HepG2 (cell line): ENCODE results near the gene PDCD1LG2. TPM values are rescaled to one million over a fixed set of nuclear protein-coding genes. Genes with fewer than 3 reads are reported as not detected.

ENCODE experiments used
- ATAC-seq: fragments of 200-7000 bp; cut with Tn5 transposase; 3 replicates; pipeline ENCODE4 v1.9.1; 2020; ENCODE audit warnings: mild to moderate bottlenecking, moderate library complexity
- BruUV-seq: library from RNA; stranded (reverse); fragments of 400-500 nt; replicated peaks from 2 replicates; lab custom pipeline; 2021; lab: Mats Ljungman, UMichigan
- CTCF ChIA-PET: fragments of 300-600 bp; formaldehyde crosslinking; extraction: SDS; loops from one replicate; lab custom pipeline; 2021; ENCODE audit warnings: low total read pairs, inconsistent platforms, low intra/inter-chr PET ratio; lab: Yijun Ruan, JAX
- POLR2A ChIA-PET: fragments of 350-600 bp; sonication (Branson Sonifier 250); formaldehyde crosslinking; loops from one replicate; lab custom pipeline; 2020; ENCODE audit warnings: antibody characterized with exemption, inconsistent platforms; lab: Yijun Ruan, JAX
- DNase-seq: peaks from one replicate; pipeline ENCODE4 v3.0.0-alpha.2; 2015; ENCODE audit warnings: low spot score
- FAIRE-seq: peaks from 3 replicates; lab custom pipeline; 2011; peaks lifted over from hg19 to GRCh38; lab: Jason Lieb, UNC
- H2AFZ ChIP-seq: one replicate; pipeline ENCODE4 v1.6.1; 2011; ENCODE audit warnings: low read length, inconsistent platforms
- H3K27ac ChIP-seq: fragments of 300-600 bp; 3 replicates; pipeline ENCODE4 v1.8.0; 2011; ENCODE audit warnings: mixed run types, mild to moderate bottlenecking, mixed read lengths, low read length, inconsistent platforms; ENCODE audit not compliant: insufficient read depth; ENCODE audit errors: extremely low read length
- H3K27me3 ChIP-seq, 2 experiments: fragments of 200-600 bp in 1 of 2; 2 replicates in 1 of 2; 3 replicates in 1 of 2; pipeline versions ENCODE4 v1.6.0 to v1.8.0; 2011; ENCODE audit warnings: low read length in 2 of 2, mild to moderate bottlenecking in 2 of 2, moderate library complexity in 2 of 2, inconsistent platforms in 1 of 2; ENCODE audit not compliant: insufficient read depth in 2 of 2, control insufficient read depth in 1 of 2
- H3K36me3 ChIP-seq, 2 experiments: fragments of 200-600 bp in 1 of 2; replicated peaks in 1 of 2; 2 replicates in 1 of 2; 3 replicates in 1 of 2; pipeline versions ENCODE4 v1.5.1 to v1.8.0; 2011; ENCODE audit warnings: low read length in 2 of 2, inconsistent platforms in 1 of 2; ENCODE audit not compliant: insufficient read depth in 2 of 2, control insufficient read depth in 1 of 2
- H3K4me1 ChIP-seq: 2 replicates; pipeline ENCODE4 v1.5.1; 2012; ENCODE audit warnings: low read length, inconsistent platforms; ENCODE audit not compliant: insufficient read depth
- H3K4me2 ChIP-seq: 2 replicates; pipeline ENCODE4 v1.6.0; 2011; ENCODE audit warnings: low read depth, low read length, inconsistent platforms
- H3K4me3 ChIP-seq, 3 experiments: fragments of 200-600 bp in 1 of 3; sonication (generic), shearing (Covaris generic) in 1 of 3; replicated peaks in 1 of 3; 2 replicates each; pipeline ENCODE4 v1.5.1; 2011 to 2016; ENCODE audit warnings: low read length in 3 of 3, inconsistent platforms in 2 of 3, low read depth in 2 of 3, mild to moderate bottlenecking in 2 of 3, control low read depth in 1 of 3, mixed read lengths in 1 of 3; ENCODE audit not compliant: insufficient read depth in 1 of 3
- H3K79me2 ChIP-seq: one replicate; pipeline ENCODE4 v1.6.1; 2011; ENCODE audit warnings: low read length, inconsistent platforms; ENCODE audit not compliant: insufficient read depth
- H3K9ac ChIP-seq: 2 replicates; pipeline ENCODE4 v1.6.0; 2011; ENCODE audit warnings: mild to moderate bottlenecking, low read depth, low read length, inconsistent platforms; ENCODE audit not compliant: insufficient read depth
- H3K9me3 ChIP-seq: 2 replicates; pipeline ENCODE4 v1.5.1; 2012; ENCODE audit warnings: mild to moderate bottlenecking, low read length
- H4K20me1 ChIP-seq: 2 replicates; pipeline ENCODE4 v1.6.0; 2011; ENCODE audit warnings: inconsistent platforms, mild to moderate bottlenecking, low read length, moderate library complexity; ENCODE audit not compliant: insufficient read depth
- CCDC6 ChIP-seq: sonication (generic); formaldehyde crosslinking; IDR thresholded peaks from 2 replicates; pipeline ENCODE4 v1.8.1; 2022; ENCODE audit warnings: mild to moderate bottlenecking, missing genetic modification reagents, moderate library complexity
- CEBPB ChIP-seq: IDR thresholded peaks from 2 replicates; pipeline ENCODE4 v1.6.1; 2011; ENCODE audit warnings: low read depth, low read length, improper control_type of control experiment, borderline replicate concordance
- DMAP1 ChIP-seq: IDR thresholded peaks from 2 replicates; pipeline ENCODE4 v1.6.1; 2016
- HOXD1 ChIP-seq: sonication (generic); formaldehyde crosslinking; IDR thresholded peaks from 2 replicates; pipeline ENCODE4 v1.5.0; 2020; ENCODE audit warnings: missing genetic modification reagents
- NPAS2 ChIP-seq: sonication (generic); formaldehyde crosslinking; IDR thresholded peaks from 2 replicates; pipeline ENCODE4 v1.8.0; 2022; ENCODE audit warnings: mild to moderate bottlenecking, missing genetic modification reagents, borderline replicate concordance
- PHF5A ChIP-seq: IDR thresholded peaks from one replicate; pipeline ENCODE4 v1.6.1; 2018; ENCODE audit warnings: low read depth, missing genetic modification reagents; ENCODE audit not compliant: unreplicated experiment
- PRMT3 ChIP-seq: sonication (generic); formaldehyde crosslinking; IDR thresholded peaks from 2 replicates; pipeline ENCODE4 v1.8.1; 2022; ENCODE audit warnings: low read depth, mild to moderate bottlenecking, moderate library complexity, missing genetic modification reagents, borderline replicate concordance
- PRPF4 ChIP-seq: fragments of 200-400 bp; formaldehyde crosslinking; IDR thresholded peaks from 2 replicates; pipeline ENCODE4 v1.6.1; 2016; ENCODE audit warnings: low read length, low read depth; ENCODE audit not compliant: poor library complexity, severe bottlenecking
- SOX13 ChIP-seq, 3 experiments: fragments of 450-650 bp in 1 of 3; sonication (generic) in 1 of 3; formaldehyde crosslinking in 1 of 3; IDR thresholded peaks in 2 of 3; conservative IDR thresholded peaks in 1 of 3; 2 replicates each; pipeline versions ENCODE4 v1.5.0 to v1.6.1; 2016 to 2020; ENCODE audit warnings: antibody characterized with exemption in 1 of 3, mild to moderate bottlenecking in 1 of 3, missing compliant biosample characterization in 1 of 3, missing genetic modification reagents in 1 of 3, moderate library complexity in 1 of 3
- SOX6 ChIP-seq, 2 experiments: fragments of 450-650 bp in 1 of 2; sonication (generic) in 1 of 2; formaldehyde crosslinking in 1 of 2; IDR thresholded peaks; 2 replicates each; pipeline versions ENCODE4 v1.4.0 to v1.6.1; 2017 to 2020; ENCODE audit warnings: antibody characterized with exemption in 1 of 2, mild to moderate bottlenecking in 1 of 2, missing genetic modification reagents in 1 of 2
- ZBTB7A ChIP-seq: sonication (generic); formaldehyde crosslinking; IDR thresholded peaks from 2 replicates; pipeline ENCODE4 v1.8.0; 2022; ENCODE audit warnings: mild to moderate bottlenecking, missing genetic modification reagents
- ZFP36 ChIP-seq: fragments of 150-350 bp; IDR thresholded peaks from 2 replicates; pipeline ENCODE4 v1.6.1; 2018; ENCODE audit warnings: borderline replicate concordance, low read length, low read depth; ENCODE audit not compliant: partially characterized antibody
- ZNF225 ChIP-seq: sonication (generic); formaldehyde crosslinking; IDR thresholded peaks from 2 replicates; pipeline ENCODE4 v1.4.0; 2020; ENCODE audit warnings: mild to moderate bottlenecking, missing genetic modification reagents
- ZNF883 ChIP-seq: sonication (generic); formaldehyde crosslinking; IDR thresholded peaks from 2 replicates; pipeline ENCODE4 v1.5.1; 2020; ENCODE audit warnings: mild to moderate bottlenecking, missing genetic modification reagents; ENCODE audit errors: not compliant biosample characterization
- WGBS: methylation state at CpG from one replicate; pipeline ENCODE4 v1.1.6; 2017; ENCODE audit warnings: low lambda C conversion rate; 5-methylcytosine and 5-hydroxymethylcytosine counted together
- in situ Hi-C: cut with HindIII; loops from 2 replicates; pipeline ENCODE4 v1.10.0; 2017; ENCODE audit warnings: low pct_unique_long_range_greater_than_20kb; ENCODE audit not compliant: extremely low pct_ligation_motif_present
- intact Hi-C: fragments of 100-400 bp; cut with micrococcal nuclease; formaldehyde crosslinking; loops from one replicate; pipeline ENCODE4 v1.10.0; 2022; ENCODE audit not compliant: unreplicated experiment
- polyA plus RNA-seq, 8 experiments: library from polyadenylated mRNA; depleted of rRNA in 3 of 8; stranded (reverse) in 7 of 8; unstranded in 1 of 8; fragments of >200 nt; fragmentation: Illumina TruSeq in 4 of 8; extraction: Trizol in 4 of 8; gene quantifications; 2 replicates each; pipeline versions ENCODE4 v1.2.1 to v1.2.3, GENCODE V29; 2011 to 2016; ENCODE audit warnings: low read depth in 4 of 8, missing spikeins in 1 of 8, mixed read lengths in 1 of 8; ENCODE audit not compliant: insufficient read depth in 1 of 8
- total RNA-seq, 5 experiments: library from RNA; depleted of rRNA; stranded (reverse); fragments of >200 nt; fragmentation: Illumina TruSeq; extraction: Trizol; gene quantifications; 2 replicates each; pipeline ENCODE4 v1.2.3, GENCODE V29; 2016; ENCODE audit warnings: low read depth in 1 of 5
- TF ChIP-seq, protein P1 (sequence below): sonication (generic); formaldehyde crosslinking; IDR thresholded peaks from 2 replicates; pipeline ENCODE4 v1.5.1; 2020; ENCODE audit warnings: missing genetic modification reagents, mild to moderate bottlenecking, borderline replicate concordance
- TF ChIP-seq, protein P2 (sequence below): sonication (generic); formaldehyde crosslinking; IDR thresholded peaks from 2 replicates; pipeline ENCODE4 v1.4.0; 2020; ENCODE audit warnings: mild to moderate bottlenecking, missing genetic modification reagents, borderline replicate concordance

PDCD1LG2 gene
- total and polyA plus RNA-seq, 2 of the 13 experiments (the other 11 are each of a cell fraction or from before 2014, with no cell fraction given) = not detected

GRCh38 chr9:5579881-5580280, 69.5 kb downstream of the PDCD1LG2 start:
- 64% methylated on average over 1 of the region's 1 CpG for WGBS
- Histone ChIP-seq H4K20me1 (no peaks in the 10 kb centered on the region), H3K27me3 (no peaks in the 10 kb centered on the region), H3K79me2 (no peaks in the 10 kb centered on the region), H3K4me2 (no peak overlapping the region), H3K4me3 (no peak overlapping the region), H3K36me3 (no peaks in the 10 kb centered on the region), H3K4me1 (no peaks in the 10 kb centered on the region), H2AFZ (no peak overlapping the region), H3K27ac (no peak overlapping the region), H3K9me3 (no peaks in the 10 kb centered on the region), H3K9ac (no peak overlapping the region)
- CTCF ChIA-PET = no interaction called here
- no TSS peak for BruUV-seq
- in situ Hi-C loops = loop anchor here (25.0 kb wide), 1 partner anchor 818 kb away; no protein-coding TSS in a partner anchor
- DNase-seq = no peak
- FAIRE-seq = no peak
- TF ChIP-seq CEBPB (no peak), ZNF883 (CRISPR knock-in tag) (no peak), CCDC6 (no peak), PRPF4 (no peak), NPAS2 (CRISPR knock-in tag) (no peak), ZBTB7A (CRISPR knock-in tag) (no peak), PHF5A (CRISPR knock-in tag) (no peak), ZNF225 (CRISPR knock-in tag) (no peak), HOXD1 (CRISPR knock-in tag) (no peak), SOX13 (IDR thresholded peaks at IDR 0.05) (no peak), SOX13 (CRISPR knock-in tag; conservative IDR thresholded peaks at IDR 0.05 in 1 of 2, IDR thresholded peaks at IDR 0.05 in 1 of 2) (no peak), DMAP1 (no peak), SOX6 (IDR thresholded peaks at IDR 0.05) (no peak), SOX6 (CRISPR knock-in tag; IDR thresholded peaks at IDR 0.05) (no peak), PRMT3 (CRISPR knock-in tag) (no peak), ZFP36 (no peak)
- TF ChIP-seq, protein P1, sequence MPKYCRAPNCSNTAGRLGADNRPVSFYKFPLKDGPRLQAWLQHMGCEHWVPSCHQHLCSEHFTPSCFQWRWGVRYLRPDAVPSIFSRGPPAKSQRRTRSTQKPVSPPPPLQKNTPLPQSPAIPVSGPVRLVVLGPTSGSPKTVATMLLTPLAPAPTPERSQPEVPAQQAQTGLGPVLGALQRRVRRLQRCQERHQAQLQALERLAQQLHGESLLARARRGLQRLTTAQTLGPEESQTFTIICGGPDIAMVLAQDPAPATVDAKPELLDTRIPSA (CRISPR knock-in tag) = no peak
- TF ChIP-seq, protein P2, sequence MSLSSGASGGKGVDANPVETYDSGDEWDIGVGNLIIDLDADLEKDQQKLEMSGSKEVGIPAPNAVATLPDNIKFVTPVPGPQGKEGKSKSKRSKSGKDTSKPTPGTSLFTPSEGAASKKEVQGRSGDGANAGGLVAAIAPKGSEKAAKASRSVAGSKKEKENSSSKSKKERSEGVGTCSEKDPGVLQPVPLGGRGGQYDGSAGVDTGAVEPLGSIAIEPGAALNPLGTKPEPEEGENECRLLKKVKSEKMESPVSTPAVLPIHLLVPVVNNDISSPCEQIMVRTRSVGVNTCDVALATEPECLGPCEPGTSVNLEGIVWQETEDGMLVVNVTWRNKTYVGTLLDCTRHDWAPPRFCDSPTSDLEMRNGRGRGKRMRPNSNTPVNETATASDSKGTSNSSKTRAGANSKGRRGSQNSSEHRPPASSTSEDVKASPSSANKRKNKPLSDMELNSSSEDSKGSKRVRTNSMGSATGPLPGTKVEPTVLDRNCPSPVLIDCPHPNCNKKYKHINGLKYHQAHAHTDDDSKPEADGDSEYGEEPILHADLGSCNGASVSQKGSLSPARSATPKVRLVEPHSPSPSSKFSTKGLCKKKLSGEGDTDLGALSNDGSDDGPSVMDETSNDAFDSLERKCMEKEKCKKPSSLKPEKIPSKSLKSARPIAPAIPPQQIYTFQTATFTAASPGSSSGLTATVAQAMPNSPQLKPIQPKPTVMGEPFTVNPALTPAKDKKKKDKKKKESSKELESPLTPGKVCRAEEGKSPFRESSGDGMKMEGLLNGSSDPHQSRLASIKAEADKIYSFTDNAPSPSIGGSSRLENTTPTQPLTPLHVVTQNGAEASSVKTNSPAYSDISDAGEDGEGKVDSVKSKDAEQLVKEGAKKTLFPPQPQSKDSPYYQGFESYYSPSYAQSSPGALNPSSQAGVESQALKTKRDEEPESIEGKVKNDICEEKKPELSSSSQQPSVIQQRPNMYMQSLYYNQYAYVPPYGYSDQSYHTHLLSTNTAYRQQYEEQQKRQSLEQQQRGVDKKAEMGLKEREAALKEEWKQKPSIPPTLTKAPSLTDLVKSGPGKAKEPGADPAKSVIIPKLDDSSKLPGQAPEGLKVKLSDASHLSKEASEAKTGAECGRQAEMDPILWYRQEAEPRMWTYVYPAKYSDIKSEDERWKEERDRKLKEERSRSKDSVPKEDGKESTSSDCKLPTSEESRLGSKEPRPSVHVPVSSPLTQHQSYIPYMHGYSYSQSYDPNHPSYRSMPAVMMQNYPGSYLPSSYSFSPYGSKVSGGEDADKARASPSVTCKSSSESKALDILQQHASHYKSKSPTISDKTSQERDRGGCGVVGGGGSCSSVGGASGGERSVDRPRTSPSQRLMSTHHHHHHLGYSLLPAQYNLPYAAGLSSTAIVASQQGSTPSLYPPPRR (CRISPR knock-in tag) = no peak
- POLR2A ChIA-PET = no interaction called here
- intact Hi-C loops = no loop called here
- ATAC-seq = no peak
